ENCODE data around the gene MIEN1. TPM values are rescaled to one million over a fixed set of nuclear protein-coding genes. Genes with fewer than 3 reads are reported as not detected.

Gene MIEN1
- total and polyA plus RNA-seq, 2 donors (not counting 1 experiment from before 2014, with no cell fraction given), result 41.1 to 63.2 TPM

- Mint-ChIP-seq H3K27me3 (no peaks in the 10 kb centered on the region), H3K9me3 (ENCODE audit: insufficient read depth) (peaks cover 2% of the 10 kb centered on the region), H3K4me3 (peak overlapping the region; percentile 86), H3K27ac (peak overlapping the region; percentile 97), H3K4me1 (peaks cover 56% of the 10 kb centered on the region)
- Histone ChIP-seq H3K4me3 (ENCODE audit: control extremely low read depth in 1 of 5, extremely low read depth in 1 of 5, insufficient read depth in 1 of 5, low read depth in 2 of 5, low read length in 4 of 5) (peak overlapping the region in 4 of 5 experiments; percentile 42 to 61 (median 52)), H3K79me2 (ENCODE audit: control insufficient read depth, insufficient read depth, low read length) (peaks cover 8% of the 10 kb centered on the region), H3K4me1 (ENCODE audit: control insufficient read depth in 2 of 2, insufficient read depth in 2 of 2, low read length in 2 of 2) (peaks cover 50 to 53% of the 10 kb centered on the region in 2 donors), H2AFZ (ENCODE audit: insufficient read depth, low read depth, low read length, poor library complexity, severe bottlenecking) (peak overlapping the region; percentile 84), H4K20me1 (ENCODE audit: control insufficient read depth, insufficient read depth, low read length, poor library complexity, severe bottlenecking) (no peaks in the 10 kb centered on the region), H3K36me3 (replicated peaks in 1 of 2; ENCODE audit: control extremely low read depth in 1 of 2, control insufficient read depth in 1 of 2, extremely low read depth in 1 of 2, insufficient read depth in 2 of 2, low read length in 1 of 2) (no peaks in the 10 kb centered on the region), H3K27me3 (replicated peaks in 1 of 4; ENCODE audit: control extremely low read depth in 1 of 4, control insufficient read depth in 3 of 4, insufficient read depth in 4 of 4, low read length in 3 of 4) (no peaks in the 10 kb centered on the region), H3K9me3 (ENCODE audit: control extremely low read depth in 1 of 3, control insufficient read depth in 2 of 3, insufficient read depth in 1 of 3, low read length in 2 of 3) (peaks cover 0 to 6% (median 0%) of the 10 kb centered on the region in 3 donors), H3K4me2 (replicated peaks; ENCODE audit: low read depth, low read length, poor library complexity, severe bottlenecking) (peak overlapping the region; percentile 89), H3K27ac (ENCODE audit: low read length in 2 of 2) (peak overlapping the region; percentile 85 to 95), H3K9ac (ENCODE audit: low read length) (peak overlapping the region; percentile 60)
- ATAC-seq (ENCODE audit: low read depth) (peak; percentile 31), DNase-seq (no peak)
- POLR2A ChIA-PET, result interaction anchor here (0.6 to 3.0 kb wide), 5 partner anchors 24 to 207 kb away, joined by 3 to 48 read pairs (median 5); partner anchors contain the start of gene MIEN1
- WGBS (ENCODE audit: insufficient coverage), result under 1% methylated on average over 50 of the region's 55 CpGs
- CTCF ChIA-PET, result interaction anchor here (0.7 to 2.2 kb wide), 14 partner anchors 10 to 227 kb away, joined by 3 to 19 read pairs (median 4); partner anchors contain the start of genes IKZF3, MIEN1 and PSMD3
- intact Hi-C loops (cut with micrococcal nuclease), result loop anchor here (1.0 to 10.0 kb wide), 10 partner anchors 23 to 227 kb away; partner anchors contain the start of genes IKZF3, LRRC3C, MIEN1 and ORMDL3
- TF ChIP-seq CTCF (IDR thresholded peaks at IDR 0.05) (no peak), EZH2 (IDR thresholded peaks at IDR 0.05; ENCODE audit: borderline replicate concordance, insufficient read depth, low read depth, low read length, poor library complexity, severe bottlenecking) (no peak)
Observed at GRCh38 chr17:39753514-39754160, 23.3 kb upstream of the MIEN1 start.
